Measurements from ENCODE around the gene CFAP20. TPM values are rescaled to one million over a fixed set of nuclear protein-coding genes. Genes with fewer than 3 reads are reported as not detected.
A peak's percentile ranks its signal among the peaks of the same experiment; 100 is the strongest.

The CFAP20 gene
- total and polyA plus RNA-seq, 2 of the 13 experiments (the other 11 are each of a cell fraction or from before 2014, with no cell fraction given): 73.1 to 87.4 TPM

- TF ChIP-seq FOXA1 (IDR thresholded peaks at IDR 0.05) (no peak), FOXA1 (CRISPR knock-in tag; IDR thresholded peaks at IDR 0.05) (peak; percentile 72), TGIF2 (CRISPR knock-in tag; IDR thresholded peaks at IDR 0.05) (peak; percentile 50; the same call in 1 of the 2 replicates), IRF2 (CRISPR knock-in tag; IDR thresholded peaks at IDR 0.05) (peak; percentile 28; the same call in 1 of the 2 replicates), NFAT5 (CRISPR knock-in tag; IDR thresholded peaks at IDR 0.05) (no peak), FOXJ3 (CRISPR knock-in tag; IDR thresholded peaks at IDR 0.05; ENCODE audit: borderline replicate concordance) (0 out of 2 replicates have a peak, but pooled peaks have one; percentile 10), MEIS2 (CRISPR knock-in tag; IDR thresholded peaks at IDR 0.05) (no peak), FOXK1 (CRISPR knock-in tag; IDR thresholded peaks at IDR 0.05; ENCODE audit: borderline replicate concordance, low read depth) (peak; percentile 63; the same call in 1 of the 2 replicates), ZNF800 (CRISPR knock-in tag; IDR thresholded peaks at IDR 0.05) (no peak), ATF2 (CRISPR knock-in tag; IDR thresholded peaks at IDR 0.05) (no peak), XBP1 (CRISPR knock-in tag; IDR thresholded peaks at IDR 0.05) (no peak), RFX1 (IDR thresholded peaks at IDR 0.05) (peak; percentile 78), ONECUT2 (CRISPR knock-in tag; IDR thresholded peaks at IDR 0.05) (peak; percentile 79; the same call in 1 of the 2 replicates), ZNF577 (CRISPR knock-in tag; IDR thresholded peaks at IDR 0.05; ENCODE audit: borderline replicate concordance, low read depth) (no peak), BATF2 (CRISPR knock-in tag; IDR thresholded peaks at IDR 0.05) (no peak), HDAC2 (CRISPR knock-in tag; IDR thresholded peaks at IDR 0.05) (0 out of 2 replicates have a peak, but pooled peaks have one; percentile 14), MXI1 (IDR thresholded peaks at IDR 0.05; ENCODE audit: borderline replicate concordance, low read depth, low read length) (peak; percentile 90; the same call in 2 of the 3 replicates), ZNF703 (CRISPR knock-in tag; IDR thresholded peaks at IDR 0.05; ENCODE audit: borderline replicate concordance) (no peak), SYNCRIP (IDR thresholded peaks at IDR 0.05; ENCODE audit: insufficient read depth, low read depth, low read length) (no peak), DR1 (CRISPR knock-in tag; IDR thresholded peaks at IDR 0.05) (no peak), BHLHE40 (IDR thresholded peaks at IDR 0.05; ENCODE audit: low read length) (peak; percentile 57; the same call in 1 of the 2 replicates), XRCC5 (optimal IDR thresholded peaks at IDR 0.05; ENCODE audit: low read length) (no peak)
Measured at GRCh38 chr16:58127033-58127556, 2.1 kb downstream of the CFAP20 start (continued).

Measured in HepG2 (cell line).